ENCODE data around the gene ARHGEF7. TPM values are rescaled to one million over a fixed set of nuclear protein-coding genes. Genes with fewer than 3 reads are reported as not detected.

Gene ARHGEF7
- polyA plus RNA-seq, 2 donors: 13.5 to 16.0 TPM

DNA sequence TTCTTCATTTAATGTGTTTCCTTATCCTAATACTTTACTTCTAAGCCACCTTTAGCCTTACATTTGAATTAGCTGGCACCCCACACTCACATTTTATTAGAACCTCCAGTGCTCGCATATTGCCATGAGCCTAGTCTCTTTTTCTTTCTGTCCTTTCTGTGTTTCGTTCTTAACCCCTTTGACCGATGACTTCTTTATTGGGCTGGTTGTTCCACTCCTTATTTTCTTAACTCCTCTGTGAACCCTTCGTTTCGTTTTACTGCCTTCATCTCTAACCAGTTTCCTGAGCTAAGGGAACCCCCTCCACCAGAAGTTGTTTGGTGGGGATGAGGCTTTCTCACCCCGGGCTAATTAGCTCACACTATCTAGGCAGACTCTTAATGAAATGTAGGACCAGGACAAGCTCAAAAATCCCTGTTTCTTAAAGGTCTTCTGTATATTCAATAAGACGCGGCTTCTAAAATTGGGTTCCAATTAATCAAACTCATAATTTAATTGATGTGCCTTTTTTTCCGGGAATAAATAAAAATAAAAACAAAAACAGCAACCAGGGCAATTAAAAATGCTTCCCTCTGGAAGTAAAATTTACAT is 19.1 kb upstream of the ARHGEF7 start:
- no peak overlapping the region for H3K27ac ChIP-seq (ENCODE audit: low read depth in 2 of 2, low read length in 1 of 2)
- H3K4me1 ChIP-seq (ENCODE audit: control insufficient read depth in 2 of 2, insufficient read depth in 2 of 2, low read length in 1 of 2): peaks cover 0 to 2% of the 10 kb centered on the region in 2 donors
- peaks cover 0 to 4% of the 10 kb centered on the region in 2 donors for H3K9me3 ChIP-seq (ENCODE audit: control insufficient read depth in 2 of 2, insufficient read depth in 1 of 2, low read depth in 1 of 2, low read length in 1 of 2)
- H3K36me3 ChIP-seq (ENCODE audit: control insufficient read depth in 2 of 2, insufficient read depth in 2 of 2, low read length in 1 of 2): no peaks in the 10 kb centered on the region
- 70 to 74% methylated on average over 9 of the region's 9 CpGs for WGBS, 2 donors
- no peaks in the 10 kb centered on the region for H3K27me3 ChIP-seq (ENCODE audit: control insufficient read depth in 1 of 2, insufficient read depth in 2 of 2, low read length in 2 of 2)
- H3K4me3 ChIP-seq (ENCODE audit: low read depth in 1 of 2, low read length in 2 of 2): no peak overlapping the region

- Histone ChIP-seq H3K9me3 (ENCODE audit: control insufficient read depth in 2 of 2, insufficient read depth in 1 of 2, low read depth in 1 of 2, low read length in 1 of 2) (no peaks in the 10 kb centered on the region), H3K4me3 (ENCODE audit: low read depth in 1 of 2, low read length in 2 of 2) (no peak overlapping the region), H3K36me3 (ENCODE audit: control insufficient read depth in 2 of 2, insufficient read depth in 2 of 2, low read length in 1 of 2) (no peaks in the 10 kb centered on the region), H3K27ac (ENCODE audit: low read depth in 2 of 2, low read length in 1 of 2) (no peak overlapping the region), H3K27me3 (ENCODE audit: control insufficient read depth in 1 of 2, insufficient read depth in 2 of 2, low read length in 2 of 2) (no peaks in the 10 kb centered on the region), H3K4me1 (ENCODE audit: control insufficient read depth in 2 of 2, insufficient read depth in 2 of 2, low read length in 1 of 2) (peaks cover 0 to 2% of the 10 kb centered on the region in 2 donors)
- WGBS, 2 donors: 56 to 68% methylated on average over 1 of the region's 1 CpG
Observed at GRCh38 chr13:111099290-111099689, 15.8 kb upstream of the ARHGEF7 start.

GRCh38 chr13:111110054-111110453 is 5.1 kb upstream of the ARHGEF7 start:
- Histone ChIP-seq H3K36me3 (ENCODE audit: control insufficient read depth in 2 of 2, insufficient read depth in 2 of 2, low read length in 1 of 2) (no peaks in the 10 kb centered on the region), H3K4me3 (ENCODE audit: low read depth in 1 of 2, low read length in 2 of 2) (no peak overlapping the region), H3K4me1 (ENCODE audit: control insufficient read depth in 2 of 2, insufficient read depth in 2 of 2, low read length in 1 of 2) (no peaks in the 10 kb centered on the region), H3K9me3 (ENCODE audit: control insufficient read depth in 2 of 2, insufficient read depth in 1 of 2, low read depth in 1 of 2, low read length in 1 of 2) (peaks cover 3% of the 10 kb centered on the region in 2 donors), H3K27me3 (ENCODE audit: control insufficient read depth in 1 of 2, insufficient read depth in 2 of 2, low read length in 2 of 2) (peaks cover 8 to 10% of the 10 kb centered on the region in 2 donors), H3K27ac (ENCODE audit: low read depth in 2 of 2, low read length in 1 of 2) (no peak overlapping the region)
- WGBS, 2 donors: 68 to 78% methylated on average over 2 of the region's 2 CpGs

DNA sequence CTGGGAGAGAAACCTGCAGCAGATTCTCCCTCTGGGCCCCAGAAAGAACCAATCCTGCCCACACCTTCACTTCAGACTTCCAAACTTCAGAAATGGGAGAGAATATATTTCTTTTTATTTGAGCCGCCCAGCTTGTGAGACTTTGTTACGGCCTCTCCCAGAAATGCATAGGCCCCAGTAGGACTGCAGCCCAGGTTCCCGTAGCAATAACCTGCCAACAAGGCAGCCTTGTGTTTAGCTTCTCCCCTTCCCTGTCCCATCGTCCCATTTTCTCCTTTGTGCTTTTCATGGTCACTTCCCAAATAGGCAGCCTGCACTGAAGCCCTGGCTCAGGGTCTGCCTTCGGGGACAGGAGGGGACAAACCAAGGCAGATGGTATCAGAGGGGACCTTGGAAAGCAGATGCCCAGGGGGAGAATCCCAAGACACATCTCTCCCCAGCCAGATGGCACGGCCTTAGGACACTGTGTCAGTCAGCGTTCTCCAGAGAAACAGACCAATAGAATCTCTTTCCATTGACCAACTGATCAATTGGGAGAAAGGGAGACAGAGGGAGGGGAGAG is 3.7 kb upstream of the ARHGEF7 start:
- H3K4me1 ChIP-seq (ENCODE audit: control insufficient read depth in 2 of 2, insufficient read depth in 2 of 2, low read length in 1 of 2): peaks cover 2 to 4% of the 10 kb centered on the region in 2 donors
- 86 to 88% methylated on average over 7 of the region's 7 CpGs for WGBS, 2 donors
- peaks cover 3% of the 10 kb centered on the region in 2 donors for H3K9me3 ChIP-seq (ENCODE audit: control insufficient read depth in 2 of 2, insufficient read depth in 1 of 2, low read depth in 1 of 2, low read length in 1 of 2)
- H3K27ac ChIP-seq (ENCODE audit: low read depth in 2 of 2, low read length in 1 of 2): no peak overlapping the region
- H3K4me3 ChIP-seq (ENCODE audit: low read depth in 1 of 2, low read length in 2 of 2): no peak overlapping the region
- no peaks in the 10 kb centered on the region for H3K36me3 ChIP-seq (ENCODE audit: control insufficient read depth in 2 of 2, insufficient read depth in 2 of 2, low read length in 1 of 2)
- peaks cover 8 to 10% of the 10 kb centered on the region in 2 donors for H3K27me3 ChIP-seq (ENCODE audit: control insufficient read depth in 1 of 2, insufficient read depth in 2 of 2, low read length in 2 of 2)

GRCh38 chr13:111112196-111112595 is 2.9 kb upstream of the ARHGEF7 start:
- Histone ChIP-seq H3K4me1 (ENCODE audit: control insufficient read depth in 2 of 2, insufficient read depth in 2 of 2, low read length in 1 of 2) (peaks cover 2 to 4% of the 10 kb centered on the region in 2 donors), H3K4me3 (ENCODE audit: low read depth in 1 of 2, low read length in 2 of 2) (no peak overlapping the region), H3K27ac (ENCODE audit: low read depth in 2 of 2, low read length in 1 of 2) (no peak overlapping the region), H3K36me3 (ENCODE audit: control insufficient read depth in 2 of 2, insufficient read depth in 2 of 2, low read length in 1 of 2) (no peaks in the 10 kb centered on the region), H3K9me3 (ENCODE audit: control insufficient read depth in 2 of 2, insufficient read depth in 1 of 2, low read depth in 1 of 2, low read length in 1 of 2) (peaks cover 3% of the 10 kb centered on the region in 2 donors), H3K27me3 (ENCODE audit: control insufficient read depth in 1 of 2, insufficient read depth in 2 of 2, low read length in 2 of 2) (peaks cover 8 to 10% of the 10 kb centered on the region in 2 donors)
- WGBS, 2 donors: 86 to 90% methylated on average over 9 of the region's 9 CpGs

GRCh38 chr13:111114362-111115060 is 599 bp upstream of the ARHGEF7 start:
- 1 to 2% methylated on average over 49 to 56 of the region's 56 CpGs for WGBS, 2 donors
- peak overlapping the region; percentile 47 to 63 for H3K4me3 ChIP-seq (ENCODE audit: low read depth in 1 of 2, low read length in 2 of 2)
- peaks cover 12 to 14% of the 10 kb centered on the region in 2 donors for H3K27me3 ChIP-seq (ENCODE audit: control insufficient read depth in 1 of 2, insufficient read depth in 2 of 2, low read length in 2 of 2)
- peaks cover 2 to 4% of the 10 kb centered on the region in 2 donors for H3K4me1 ChIP-seq (ENCODE audit: control insufficient read depth in 2 of 2, insufficient read depth in 2 of 2, low read length in 1 of 2)
- H3K27ac ChIP-seq (ENCODE audit: low read depth in 2 of 2, low read length in 1 of 2): peak overlapping the region; percentile 54 to 57
- peaks cover 3% of the 10 kb centered on the region in 2 donors for H3K9me3 ChIP-seq (ENCODE audit: control insufficient read depth in 2 of 2, insufficient read depth in 1 of 2, low read depth in 1 of 2, low read length in 1 of 2)
- H3K36me3 ChIP-seq (ENCODE audit: control insufficient read depth in 2 of 2, insufficient read depth in 2 of 2, low read length in 1 of 2): no peaks in the 10 kb centered on the region

DNA sequence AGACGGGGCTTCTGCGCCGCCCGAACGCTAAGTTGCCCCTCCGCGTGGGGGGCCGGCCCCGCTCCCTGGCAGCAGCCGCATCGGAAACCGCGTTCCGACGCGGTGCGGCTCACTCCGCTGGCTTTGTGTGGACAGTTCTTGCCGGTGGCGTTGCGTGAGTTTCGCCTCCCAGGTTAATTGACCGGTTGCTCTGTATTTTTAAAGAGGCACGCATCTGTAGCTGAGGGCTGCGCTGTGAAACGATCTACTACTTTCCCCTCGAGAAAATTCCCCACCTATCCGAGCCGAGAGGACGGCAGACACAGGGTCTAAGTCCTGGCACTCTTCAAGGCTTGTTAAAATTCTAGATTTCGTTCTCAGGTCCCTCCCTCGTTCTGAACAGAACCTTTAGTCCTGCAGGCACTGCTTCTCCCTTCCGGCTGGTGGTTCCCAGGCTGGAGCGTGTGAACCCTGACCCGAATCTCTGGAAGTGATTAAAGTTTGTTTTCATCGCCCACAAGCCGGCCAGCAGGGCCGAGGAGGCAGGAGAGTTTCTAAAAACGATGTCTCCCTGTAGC is 933 bp downstream of the ARHGEF7 start:
- WGBS, 2 donors: 2% methylated on average over 36 to 39 of the region's 39 CpGs
- Histone ChIP-seq H3K36me3 (ENCODE audit: control insufficient read depth in 2 of 2, insufficient read depth in 2 of 2, low read length in 1 of 2) (no peaks in the 10 kb centered on the region), H3K4me1 (ENCODE audit: control insufficient read depth in 2 of 2, insufficient read depth in 2 of 2, low read length in 1 of 2) (peaks cover 4% of the 10 kb centered on the region in 2 donors), H3K9me3 (ENCODE audit: control insufficient read depth in 2 of 2, insufficient read depth in 1 of 2, low read depth in 1 of 2, low read length in 1 of 2) (no peaks in the 10 kb centered on the region), H3K27ac (ENCODE audit: low read depth in 2 of 2, low read length in 1 of 2) (peak overlapping the region; percentile 34 to 61), H3K4me3 (ENCODE audit: low read depth in 1 of 2, low read length in 2 of 2) (peak overlapping the region; percentile 12 to 63), H3K27me3 (ENCODE audit: control insufficient read depth in 1 of 2, insufficient read depth in 2 of 2, low read length in 2 of 2) (peaks cover 10 to 12% of the 10 kb centered on the region in 2 donors)

DNA sequence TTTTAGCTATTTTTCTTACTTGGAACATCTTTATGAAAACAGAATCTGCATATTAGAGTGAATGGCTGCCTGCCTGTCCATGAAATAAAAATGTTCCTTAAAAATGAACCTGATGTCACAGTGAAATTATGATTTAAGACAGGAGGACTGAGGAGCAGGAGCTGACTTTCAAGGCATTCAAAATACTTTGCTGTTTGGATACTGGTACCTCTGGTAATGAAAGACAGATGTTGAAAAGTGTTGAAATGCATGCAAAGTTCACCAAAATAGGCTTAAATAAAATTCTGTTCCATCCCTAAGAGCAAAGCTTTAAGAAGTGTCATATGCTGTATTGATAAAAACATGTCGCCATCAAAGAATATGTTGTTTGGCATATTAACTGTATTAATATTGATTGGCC is 1.7 kb downstream of the ARHGEF7 start:
- no peaks in the 10 kb centered on the region for H3K36me3 ChIP-seq (ENCODE audit: control insufficient read depth in 2 of 2, insufficient read depth in 2 of 2, low read length in 1 of 2)
- no peak overlapping the region for H3K4me3 ChIP-seq (ENCODE audit: low read depth in 1 of 2, low read length in 2 of 2)
- peaks cover 10 to 12% of the 10 kb centered on the region in 2 donors for H3K27me3 ChIP-seq (ENCODE audit: control insufficient read depth in 1 of 2, insufficient read depth in 2 of 2, low read length in 2 of 2)
- peaks cover 4% of the 10 kb centered on the region in 2 donors for H3K4me1 ChIP-seq (ENCODE audit: control insufficient read depth in 2 of 2, insufficient read depth in 2 of 2, low read length in 1 of 2)
- no peak overlapping the region for H3K27ac ChIP-seq (ENCODE audit: low read depth in 2 of 2, low read length in 1 of 2)
- H3K9me3 ChIP-seq (ENCODE audit: control insufficient read depth in 2 of 2, insufficient read depth in 1 of 2, low read depth in 1 of 2, low read length in 1 of 2): no peaks in the 10 kb centered on the region
- 91 to 97% methylated on average over 1 of the region's 1 CpG for WGBS, 2 donors

DNA sequence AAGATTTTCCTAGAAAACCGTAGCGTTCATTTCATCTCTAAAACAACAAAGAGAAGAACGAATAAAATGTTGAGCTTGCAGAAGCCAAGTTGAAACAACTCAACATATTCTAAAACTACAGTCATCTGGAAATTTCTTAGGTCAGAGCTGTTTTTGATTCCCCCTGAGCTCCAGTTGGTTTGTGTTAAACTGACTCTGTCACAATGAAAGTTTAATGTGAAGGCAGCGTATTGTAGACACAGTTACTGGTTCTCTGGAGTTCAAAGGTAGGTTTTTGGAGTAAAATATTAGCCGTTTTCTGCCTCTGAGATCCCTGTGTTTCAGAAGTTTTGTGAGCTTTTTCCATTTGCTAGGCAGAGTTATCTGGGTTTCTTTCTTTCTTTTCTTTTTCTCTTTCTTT is 2.2 kb downstream of the ARHGEF7 start:
- Histone ChIP-seq H3K27me3 (ENCODE audit: control insufficient read depth in 1 of 2, insufficient read depth in 2 of 2, low read length in 2 of 2) (peaks cover 10 to 12% of the 10 kb centered on the region in 2 donors), H3K27ac (ENCODE audit: low read depth in 2 of 2, low read length in 1 of 2) (no peak overlapping the region), H3K36me3 (ENCODE audit: control insufficient read depth in 2 of 2, insufficient read depth in 2 of 2, low read length in 1 of 2) (no peaks in the 10 kb centered on the region), H3K9me3 (ENCODE audit: control insufficient read depth in 2 of 2, insufficient read depth in 1 of 2, low read depth in 1 of 2, low read length in 1 of 2) (no peaks in the 10 kb centered on the region), H3K4me1 (ENCODE audit: control insufficient read depth in 2 of 2, insufficient read depth in 2 of 2, low read length in 1 of 2) (peaks cover 4% of the 10 kb centered on the region in 2 donors), H3K4me3 (ENCODE audit: low read depth in 1 of 2, low read length in 2 of 2) (no peak overlapping the region)
- WGBS, 2 donors: 80 to 81% methylated on average over 5 of the region's 5 CpGs

Measured in esophagus (tissue), 2 donors.